AG10803 (cell line): ENCODE results near the gene CDHR3.
"Not testable (repeated sequence)": the region's sequence is repeated elsewhere in the genome, so short reads cannot be mapped to it uniquely, and the experiment has no call there.

Source experiments
- DNase-seq: peaks from one replicate; pipeline ENCODE4 v3.0.0; 2010; ENCODE audit warnings: low read depth
- H3K4me3 ChIP-seq: 2 replicates; pipeline ENCODE4 v1.5.1; 2011; ENCODE audit warnings: mild to moderate bottlenecking, low read length, control low read depth
- CTCF ChIP-seq: conservative IDR thresholded peaks from 2 replicates; pipeline ENCODE4 v1.5.1; 2011; ENCODE audit warnings: mild to moderate bottlenecking, low read length, control low read depth, inconsistent platforms

Gene CDHR3

GRCh38 chr7:105978974-105979373, 15.9 kb downstream of the CDHR3 start:
- DNase-seq: no peak
- no peak overlapping the region for H3K4me3 ChIP-seq
- TF ChIP-seq CTCF: no peak

- TF ChIP-seq CTCF: no peak
- no peak for DNase-seq
- no peak overlapping the region for H3K4me3 ChIP-seq
Observed at GRCh38 chr7:105979405-105979804, 16.3 kb downstream of the CDHR3 start.

- TF ChIP-seq CTCF: no peak
- H3K4me3 ChIP-seq: no peak overlapping the region
- no peak for DNase-seq
Observed at GRCh38 chr7:105980645-105981396, 17.8 kb downstream of the CDHR3 start.

GRCh38 chr7:105982388-105982787, 19.3 kb downstream of the CDHR3 start:
- H3K4me3 ChIP-seq: no peak overlapping the region
- DNase-seq: no peak
- TF ChIP-seq CTCF: no peak

- not testable (repeated sequence) for DNase-seq
Observed at GRCh38 chr7:105984808-105985207, 21.7 kb downstream of the CDHR3 start.

GRCh38 chr7:105985229-105985628, 22.2 kb downstream of the CDHR3 start:
- no peak for DNase-seq
- no peak overlapping the region for H3K4me3 ChIP-seq
- TF ChIP-seq CTCF: no peak

More at GRCh38 chr7:105984808-105985207, 21.7 kb downstream of the CDHR3 start:
- H3K4me3 ChIP-seq: not testable (repeated sequence)

- no peak overlapping the region for H3K4me3 ChIP-seq
- TF ChIP-seq CTCF: no peak
- DNase-seq: no peak
Observed at GRCh38 chr7:105985672-105986215, 22.7 kb downstream of the CDHR3 start.

GRCh38 chr7:105987046-105987445, 24.0 kb downstream of the CDHR3 start:
- no peak for TF ChIP-seq CTCF
- H3K4me3 ChIP-seq: no peak overlapping the region
- no peak for DNase-seq
